Sigmoid colon (tissue), 7 donors: ENCODE results near the gene PSKH1. TPM values are rescaled to one million over a fixed set of nuclear protein-coding genes. Genes with fewer than 3 reads are reported as not detected.

Source experiments
- DNase-seq: peaks from one replicate; pipeline ENCODE4 v3.0.0-alpha.2; 2019
- H3K27ac ChIP-seq, 4 donors: fragments of 200-600 bp; sonication (generic); one replicate each; pipeline ENCODE4 v1.5.1; 2016 to 2019; ENCODE audit warnings: mild to moderate bottlenecking in 1 of 4
- H3K27me3 ChIP-seq, 3 donors: fragments of 200-600 bp; sonication (generic); one replicate each; pipeline ENCODE4 v1.5.1; 2019; ENCODE audit warnings: mild to moderate bottlenecking in 1 of 3
- H3K36me3 ChIP-seq, 4 donors: fragments of 200-600 bp; sonication (generic); one replicate each; pipeline ENCODE4 v1.5.1; 2016 to 2019
- H3K4me1 ChIP-seq, 4 donors: fragments of 200-600 bp; sonication (generic); one replicate each; pipeline ENCODE4 v1.5.1; 2017 to 2019
- H3K4me3 ChIP-seq, 4 donors: fragments of 200-600 bp; sonication (generic); one replicate each; pipeline ENCODE4 v1.5.1; 2017 to 2019; ENCODE audit warnings: mild to moderate bottlenecking in 2 of 4, moderate library complexity in 1 of 4
- H3K9me3 ChIP-seq, 4 donors: fragments of 200-600 bp in 3 of 4; sonication (generic) in 3 of 4; one replicate each; pipeline versions ENCODE4 v1.5.1 to v1.6.1; 2013 to 2019
- CTCF ChIP-seq, 4 experiments: fragments of 450-650 bp in 3 of 4; fragments of 200-600 bp in 1 of 4; IDR thresholded peaks; one replicate each; pipeline ENCODE4 v1.5.1; 2016 to 2019; ENCODE audit warnings: antibody characterized with exemption in 4 of 4, mild to moderate bottlenecking in 3 of 4, moderate library complexity in 2 of 4
- EP300 ChIP-seq, 4 donors: sonication (generic); formaldehyde crosslinking; IDR thresholded peaks; one replicate each; pipeline ENCODE4 v1.6.1; 2017; ENCODE audit warnings: antibody characterized with exemption in 4 of 4
- POLR2A ChIP-seq, 2 donors: fragments of 450-650 bp; IDR thresholded peaks; one replicate each; pipeline ENCODE4 v1.6.1; 2016; ENCODE audit warnings: antibody characterized with exemption in 2 of 2, mild to moderate bottlenecking in 2 of 2, moderate library complexity in 2 of 2
- POLR2AphosphoS5 ChIP-seq, 4 donors: sonication (generic); formaldehyde crosslinking; IDR thresholded peaks; one replicate each; pipeline ENCODE4 v1.6.1; 2017; ENCODE audit warnings: antibody characterized with exemption in 4 of 4
- WGBS, 2 donors: extraction: QIAGEN DNeasy Blood & Tissue Kit; methylation state at CpG; one replicate each; pipeline ENCODE4 v1.1.7; 2013; 5-methylcytosine and 5-hydroxymethylcytosine counted together
- intact Hi-C: fragments of 100-400 bp; cut with DNase I; formaldehyde crosslinking; loops from one replicate; pipeline ENCODE4 v1.15.1; 2023
- polyA plus RNA-seq, 3 donors: library from polyadenylated mRNA; stranded (reverse); fragments of 200-250 nt; gene quantifications; one replicate each; pipeline ENCODE4 v1.2.3, GENCODE V29; 2013
- total RNA-seq, 4 donors: library from RNA; depleted of rRNA; stranded (reverse); fragments of >200 nt; gene quantifications; one replicate each; pipeline ENCODE4 v1.1.0, GENCODE V29; 2016
- donor health status: healthy with polysubstance abuse.
- donor health status: Bipolar disorder and iron deficiency.
- donor health status: healthy.

Gene PSKH1
- total and polyA plus RNA-seq, 7 donors, result 13.9 to 29.2 (median 20.8) TPM

DNA sequence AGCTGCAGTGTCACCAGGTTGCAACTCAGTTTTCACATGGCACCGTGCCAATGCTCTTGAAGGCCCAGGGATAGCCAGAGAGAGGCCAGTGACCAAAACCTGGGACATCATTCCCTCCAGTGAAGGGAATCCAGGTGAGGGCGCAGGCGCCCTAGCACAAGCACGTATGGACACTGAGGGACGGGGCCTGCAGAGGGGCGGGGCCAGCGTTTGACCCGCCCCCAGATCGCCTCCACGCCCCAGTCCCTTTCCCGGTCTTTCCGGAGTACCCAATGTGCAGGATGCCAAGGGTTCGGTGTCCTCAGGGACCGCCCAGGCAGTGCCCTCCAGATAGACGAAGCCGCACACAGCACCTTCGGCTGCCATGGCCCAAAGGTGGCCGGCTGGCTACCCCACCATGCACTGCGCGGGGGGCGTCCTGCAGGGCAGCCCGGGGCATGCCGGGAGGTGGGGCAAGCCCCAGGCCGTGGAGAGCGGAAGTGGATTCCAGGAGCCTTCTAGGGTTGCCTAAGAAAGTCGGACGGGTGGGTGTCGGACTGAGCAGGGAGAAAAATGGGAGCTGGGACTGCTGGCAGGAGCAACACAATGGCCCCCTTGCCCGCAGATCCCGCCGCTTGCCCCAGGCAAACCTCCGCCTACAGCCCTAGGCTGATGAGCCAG is 70.7 kb downstream of the PSKH1 start:
- Histone ChIP-seq H3K4me3 (no peak overlapping the region), H3K27me3 (no peaks in the 10 kb centered on the region), H3K27ac (peak overlapping the region; percentile 31 to 99 (median 96)), H3K36me3 (peaks cover 22 to 46% (median 32%) of the 10 kb centered on the region in 4 donors), H3K4me1 (peaks cover 0 to 84% (median 72%) of the 10 kb centered on the region in 4 donors), H3K9me3 (no peaks in the 10 kb centered on the region)
- intact Hi-C loops, result no loop called here
- DNase-seq, result no peak
- TF ChIP-seq CTCF (IDR thresholded peaks at IDR 0.05) (no peak), POLR2A (IDR thresholded peaks at IDR 0.05) (no peak), EP300 (IDR thresholded peaks at IDR 0.05) (no peak), POLR2AphosphoS5 (IDR thresholded peaks at IDR 0.05) (no peak)
- WGBS, 2 donors, result 58 to 74% methylated on average over 32 of the region's 32 CpGs

DNA sequence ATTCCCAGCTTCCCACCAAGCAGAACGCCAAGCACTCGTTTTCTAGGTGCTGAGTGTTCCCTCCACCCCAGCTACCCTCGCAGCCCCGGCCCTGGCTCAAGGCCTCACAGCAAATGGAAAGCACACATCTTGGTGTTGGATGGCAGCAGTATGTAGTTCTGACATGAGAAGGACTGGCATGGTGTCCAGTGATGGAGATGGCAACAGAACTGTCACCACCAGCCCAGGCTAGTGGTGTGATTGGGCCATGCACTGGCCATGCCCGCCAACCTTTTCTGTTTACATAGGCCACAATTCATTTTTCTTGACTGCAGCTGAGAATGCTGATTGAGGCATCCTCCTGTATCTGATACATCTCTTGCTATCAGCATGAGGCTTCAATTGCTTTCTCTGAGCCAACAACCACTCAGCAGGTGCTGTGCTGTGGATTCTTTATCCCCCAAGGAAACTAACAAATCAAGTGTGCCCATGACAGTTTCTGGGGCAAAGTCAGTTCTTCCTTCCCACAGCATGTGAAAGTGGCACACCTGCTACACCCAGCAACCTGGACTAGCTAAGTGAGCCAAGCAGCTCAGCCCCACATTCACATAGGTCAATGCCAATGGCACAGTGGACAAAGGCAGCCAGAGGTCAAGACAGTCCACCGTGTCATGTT is 71.5 kb downstream of the PSKH1 start:
- Histone ChIP-seq H3K27me3 (no peaks in the 10 kb centered on the region), H3K36me3 (peaks cover 18 to 38% (median 30%) of the 10 kb centered on the region in 4 donors), H3K4me3 (no peak overlapping the region), H3K4me1 (peaks cover 0 to 80% (median 65%) of the 10 kb centered on the region in 4 donors), H3K27ac (peak overlapping the region; percentile 31 to 99 (median 96)), H3K9me3 (no peaks in the 10 kb centered on the region)
- TF ChIP-seq EP300 (IDR thresholded peaks at IDR 0.05), result no peak
- no peak for TF ChIP-seq CTCF (IDR thresholded peaks at IDR 0.05)
- no peak for TF ChIP-seq POLR2A (IDR thresholded peaks at IDR 0.05)
- no peak for TF ChIP-seq POLR2AphosphoS5 (IDR thresholded peaks at IDR 0.05)
- WGBS, 2 donors, result 91 to 92% methylated on average over 6 of the region's 6 CpGs
- intact Hi-C loops, result no loop called here
- no peak for DNase-seq

GRCh38 chr16:67965668-67966548 is 72.9 kb downstream of the PSKH1 start:
- 83 to 87% methylated on average over 11 of the region's 11 CpGs for WGBS, 2 donors
- no peaks in the 10 kb centered on the region for H3K9me3 ChIP-seq
- H3K27ac ChIP-seq, result peak overlapping the region; percentile 93 to 99 (median 96)
- intact Hi-C loops, result no loop called here
- no peaks in the 10 kb centered on the region for H3K27me3 ChIP-seq
- DNase-seq, result no peak
- peak overlapping the region in 3 of 4 donors; percentile 71 to 88 (median 81) for H3K4me3 ChIP-seq
- peaks cover 8 to 25% (median 22%) of the 10 kb centered on the region in 4 donors for H3K36me3 ChIP-seq
- no peak for TF ChIP-seq CTCF (IDR thresholded peaks at IDR 0.05)
- TF ChIP-seq EP300 (IDR thresholded peaks at IDR 0.05), result no peak
- no peak for TF ChIP-seq POLR2A (IDR thresholded peaks at IDR 0.05)
- no peak for TF ChIP-seq POLR2AphosphoS5 (IDR thresholded peaks at IDR 0.05)
- H3K4me1 ChIP-seq, result peaks cover 0 to 68% (median 55%) of the 10 kb centered on the region in 4 donors

GRCh38 chr16:67966549-67967182 is 73.6 kb downstream of the PSKH1 start:
- H3K27ac ChIP-seq, result peak overlapping the region; percentile 93 to 99 (median 96)
- peak overlapping the region in 3 of 4 donors; percentile 71 to 88 (median 81) for H3K4me3 ChIP-seq
- no peak for TF ChIP-seq EP300 (IDR thresholded peaks at IDR 0.05)
- TF ChIP-seq CTCF (IDR thresholded peaks at IDR 0.05), result no peak
- TF ChIP-seq POLR2AphosphoS5 (IDR thresholded peaks at IDR 0.05), result no peak
- no peak for TF ChIP-seq POLR2A (IDR thresholded peaks at IDR 0.05)
- peaks cover under 1 to 17% (median 15%) of the 10 kb centered on the region in 4 donors for H3K36me3 ChIP-seq
- no peaks in the 10 kb centered on the region for H3K9me3 ChIP-seq
- no peaks in the 10 kb centered on the region for H3K27me3 ChIP-seq
- intact Hi-C loops, result no loop called here
- WGBS, 2 donors, result 70 to 78% methylated on average over 3 of the region's 3 CpGs
- peaks cover 0 to 60% (median 50%) of the 10 kb centered on the region in 4 donors for H3K4me1 ChIP-seq
- no peak for DNase-seq
